ENCODE data around the gene PRLR.
"Not testable (repeated sequence)": the region's sequence is repeated elsewhere in the genome, so short reads cannot be mapped to it uniquely, and the experiment has no call there.

Gene PRLR

DNA sequence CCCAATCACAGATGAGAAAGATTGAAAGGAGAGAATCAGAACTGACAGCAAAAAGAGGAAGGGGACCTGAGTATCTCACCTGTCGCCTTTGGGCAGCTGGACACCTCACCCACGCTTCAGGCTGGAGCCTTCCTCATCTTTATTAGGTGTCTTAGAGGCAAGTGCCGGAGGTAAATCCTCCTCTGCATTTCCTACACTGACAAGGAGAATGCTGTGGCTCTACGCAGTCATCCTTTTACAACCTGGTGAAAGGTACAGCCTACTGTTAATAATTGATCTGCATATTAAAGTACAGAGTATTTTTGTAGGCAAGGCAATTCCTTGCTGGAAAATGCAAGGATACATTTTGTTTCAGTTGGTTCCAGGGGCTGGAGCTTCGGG is 34.8 kb downstream of the PRLR start:
- no peak for DNase-seq (ENCODE audit: low read depth)

- no peak for DNase-seq (ENCODE audit: low read depth)
Measured at GRCh38 chr5:35194635-35195471, 35.4 kb downstream of the PRLR start.

- no peak for DNase-seq (ENCODE audit: low read depth)
Measured at GRCh38 chr5:35192506-35192905, 37.8 kb downstream of the PRLR start.

DNA sequence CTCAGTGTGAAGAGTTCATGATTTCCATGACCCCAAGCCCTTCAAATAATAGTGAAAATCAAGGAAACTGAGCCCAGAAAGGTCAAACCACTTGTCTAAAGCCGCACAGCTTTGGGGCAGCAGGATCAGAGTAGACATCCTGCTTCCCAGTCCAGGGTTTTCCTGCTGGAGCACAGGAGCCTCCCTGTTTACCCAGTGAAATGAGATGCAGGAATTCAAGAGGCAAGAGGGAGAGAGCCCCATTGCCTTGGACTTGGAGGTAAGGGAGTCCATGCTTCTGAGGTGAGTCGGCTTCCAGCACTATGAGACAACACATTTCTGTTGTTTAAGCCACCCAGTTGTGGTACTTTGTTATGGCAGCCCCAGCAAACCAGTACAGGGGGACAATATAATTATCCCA is 40.5 kb downstream of the PRLR start:
- DNase-seq (ENCODE audit: low read depth), result not testable (repeated sequence)

DNA sequence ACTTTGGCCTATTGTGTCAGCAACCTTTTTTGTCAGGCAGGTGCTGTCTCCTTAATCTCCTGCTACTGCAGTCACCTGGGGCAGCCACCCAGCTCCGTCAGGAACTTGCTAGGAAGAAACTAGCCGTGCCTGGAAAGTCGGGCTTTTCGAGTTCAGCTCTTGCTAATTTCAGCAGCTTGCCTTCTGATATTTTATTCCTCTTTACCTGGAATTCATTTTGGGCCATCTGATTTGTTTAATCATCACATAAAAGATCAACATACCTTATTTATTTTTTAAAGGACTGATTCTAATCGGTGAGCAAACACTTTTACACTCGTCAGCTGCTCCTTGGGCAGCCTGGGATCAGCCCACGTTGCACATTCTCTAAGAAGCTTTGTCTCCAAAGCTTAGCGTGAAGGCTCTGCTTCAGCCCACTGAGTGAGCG is 42.2 kb downstream of the PRLR start:
- no peak for DNase-seq (ENCODE audit: low read depth)

DNA sequence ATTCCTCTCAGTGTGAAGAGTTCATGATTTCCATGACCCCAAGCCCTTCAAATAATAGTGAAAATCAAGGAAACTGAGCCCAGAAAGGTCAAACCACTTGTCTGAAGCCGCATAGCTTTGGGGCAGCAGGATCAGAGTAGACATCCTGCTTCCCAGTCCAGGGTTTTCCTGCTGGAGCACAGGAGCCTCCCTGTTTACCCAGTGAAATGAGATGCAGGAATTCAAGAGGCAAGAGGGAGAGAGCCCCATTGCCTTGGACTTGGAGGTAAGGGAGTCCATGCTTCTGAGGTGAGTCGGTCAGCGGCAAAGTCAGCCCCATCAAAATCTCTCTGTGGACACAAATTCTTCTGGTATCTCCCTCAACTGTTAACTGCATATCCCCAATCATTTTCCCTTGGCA is 42.7 kb downstream of the PRLR start:
- not testable (repeated sequence) for DNase-seq (ENCODE audit: low read depth)

DNA sequence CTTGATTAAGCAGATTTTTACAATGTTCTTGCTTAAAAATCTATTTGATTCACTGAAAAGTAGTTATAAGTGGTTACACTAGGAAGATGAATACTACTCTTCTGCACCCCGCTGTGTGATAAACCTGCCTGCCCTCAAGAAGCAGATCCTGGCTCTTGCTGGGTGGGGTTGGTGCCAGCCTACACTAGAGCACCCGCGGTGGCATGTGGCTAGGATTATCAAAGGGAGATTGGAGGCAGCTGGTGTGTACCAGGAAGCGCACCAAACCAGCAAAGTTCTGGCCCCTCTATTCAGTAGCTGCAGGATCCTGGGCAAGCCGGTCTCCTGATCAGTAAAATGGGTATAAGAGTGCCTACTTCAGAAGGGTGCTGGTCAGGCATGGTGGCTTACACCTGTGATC is 43.5 kb downstream of the PRLR start:
- no peak for DNase-seq (ENCODE audit: low read depth)

DNA sequence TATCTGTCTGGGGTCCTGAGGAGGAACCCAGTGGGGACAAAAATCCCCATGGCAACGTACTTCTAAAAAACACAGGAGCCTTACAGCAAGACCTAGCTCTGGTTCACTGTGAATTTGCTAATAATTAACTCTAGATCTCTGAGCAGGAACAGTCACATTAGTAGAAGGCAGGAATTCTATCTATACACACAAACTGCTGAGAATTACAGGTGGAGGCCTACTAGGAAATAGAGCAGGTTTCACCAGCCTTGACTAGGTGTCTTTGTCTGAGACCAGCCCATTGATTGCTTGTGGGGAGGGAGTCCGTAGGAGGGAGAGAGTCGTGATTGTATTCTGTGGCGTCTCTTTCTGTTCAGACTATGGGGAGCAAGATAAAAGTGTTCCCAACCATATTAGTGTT is 44.8 kb downstream of the PRLR start:
- DNase-seq (ENCODE audit: low read depth), result no peak

DNA sequence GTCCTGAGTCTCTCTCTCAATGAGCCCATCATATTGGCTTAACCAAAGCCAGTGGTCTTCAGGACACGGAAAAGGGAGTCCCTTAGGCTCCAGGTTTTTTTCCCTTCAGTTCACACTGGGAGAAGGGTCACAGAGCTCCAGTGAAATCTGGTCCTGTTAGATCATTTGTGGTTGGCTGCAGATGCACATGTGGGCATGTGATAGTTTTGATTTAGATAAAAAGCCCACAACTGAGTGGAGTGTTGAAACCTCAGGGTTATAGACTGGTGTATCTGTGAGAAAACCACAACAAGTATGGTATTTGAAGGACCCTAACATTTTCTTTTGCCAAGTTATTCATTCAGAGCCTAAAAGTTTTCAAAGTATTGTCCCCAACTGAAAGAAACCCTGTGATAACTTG is 46.7 kb downstream of the PRLR start:
- DNase-seq (ENCODE audit: low read depth), result no peak

GRCh38 chr5:35182910-35183535 is 47.3 kb downstream of the PRLR start:
- no peak for DNase-seq (ENCODE audit: low read depth)

- DNase-seq (ENCODE audit: low read depth), result no peak
Measured at GRCh38 chr5:35182486-35182885, 47.8 kb downstream of the PRLR start.

- DNase-seq (ENCODE audit: low read depth), result no peak
Measured at GRCh38 chr5:35180046-35180445, 50.2 kb downstream of the PRLR start.

- DNase-seq (ENCODE audit: low read depth), result no peak
Measured at GRCh38 chr5:35177783-35178182, 52.5 kb downstream of the PRLR start.

GRCh38 chr5:35172533-35172932 is 57.8 kb downstream of the PRLR start:
- no peak for DNase-seq (ENCODE audit: low read depth)

GRCh38 chr5:35171991-35172390 is 58.3 kb downstream of the PRLR start:
- no peak for DNase-seq (ENCODE audit: low read depth)

DNA sequence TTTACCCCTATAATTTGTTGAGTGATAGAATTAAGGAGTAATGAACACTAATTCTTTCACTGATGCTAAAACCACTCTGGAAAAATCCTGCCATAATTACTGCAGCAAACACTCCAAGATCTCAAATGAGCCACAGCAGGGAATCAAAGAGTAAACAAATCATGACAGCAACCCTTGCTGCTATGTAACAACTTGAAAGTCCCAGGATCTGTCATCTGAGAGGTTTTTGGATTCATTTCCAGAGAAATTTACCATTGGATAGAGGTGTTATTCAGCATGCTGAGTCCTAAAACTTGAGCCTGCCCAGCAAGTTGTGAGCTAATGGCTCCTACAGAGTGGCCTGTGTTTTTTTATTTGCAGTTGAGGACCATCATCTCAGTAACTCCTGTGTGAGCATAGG is 59.2 kb downstream of the PRLR start:
- no peak for DNase-seq (ENCODE audit: low read depth)

DNA sequence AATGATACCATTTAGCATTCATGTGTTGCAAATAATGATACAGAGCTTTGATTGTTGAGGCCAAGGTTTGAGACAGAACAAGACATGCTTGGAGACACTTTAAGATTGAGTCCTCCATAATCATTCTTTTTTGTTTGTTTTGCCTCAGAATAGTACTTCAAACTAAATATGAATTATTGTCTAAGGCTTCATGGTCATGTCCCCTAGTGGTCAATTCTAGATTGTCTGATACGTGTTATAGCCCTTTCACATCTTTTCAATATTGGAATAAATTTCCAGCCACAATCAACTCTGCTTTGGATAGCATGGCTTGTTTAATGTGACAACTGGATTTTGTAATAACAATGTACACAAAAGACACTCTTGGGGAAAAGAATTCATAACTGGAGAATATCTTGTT is 64.2 kb downstream of the PRLR start:
- DNase-seq (ENCODE audit: low read depth), result no peak

DNA sequence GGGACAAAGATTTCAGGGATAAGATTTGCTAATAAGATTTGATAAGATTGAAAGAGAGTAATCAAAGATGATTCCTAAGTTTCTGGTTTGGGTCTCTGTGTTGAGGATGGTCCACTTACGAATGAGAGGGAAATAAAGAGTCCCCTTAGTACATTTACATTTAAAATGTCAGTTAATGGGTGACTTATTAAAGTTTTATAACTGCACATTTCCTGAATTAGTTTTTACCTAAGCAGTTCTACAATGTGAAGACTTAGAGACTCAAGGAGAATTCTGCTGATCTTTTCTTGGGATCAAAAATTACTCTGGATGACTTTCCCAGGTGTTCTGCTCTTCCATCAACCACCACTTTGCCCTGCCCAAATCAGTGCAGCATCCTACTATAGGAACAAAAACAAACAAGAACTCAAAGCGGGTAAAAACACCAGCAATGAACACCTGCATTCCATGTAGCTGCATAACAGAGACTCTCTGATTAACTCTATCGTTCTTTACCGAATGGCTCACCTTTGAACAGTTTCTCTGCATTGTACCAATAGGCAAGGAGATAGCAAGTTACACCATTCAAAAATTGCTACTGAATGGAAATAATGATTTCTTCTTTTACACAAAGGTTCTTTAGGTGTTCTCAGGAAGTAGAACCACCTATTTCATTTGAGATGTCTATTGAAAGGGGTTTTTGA is 65.3 kb downstream of the PRLR start:
- DNase-seq (ENCODE audit: low read depth), result no peak

- no peak for DNase-seq (ENCODE audit: low read depth)
Measured at GRCh38 chr5:35163710-35164033, 66.6 kb downstream of the PRLR start.

GRCh38 chr5:35162848-35163709 is 67.2 kb downstream of the PRLR start:
- DNase-seq (ENCODE audit: low read depth), result no peak

DNA sequence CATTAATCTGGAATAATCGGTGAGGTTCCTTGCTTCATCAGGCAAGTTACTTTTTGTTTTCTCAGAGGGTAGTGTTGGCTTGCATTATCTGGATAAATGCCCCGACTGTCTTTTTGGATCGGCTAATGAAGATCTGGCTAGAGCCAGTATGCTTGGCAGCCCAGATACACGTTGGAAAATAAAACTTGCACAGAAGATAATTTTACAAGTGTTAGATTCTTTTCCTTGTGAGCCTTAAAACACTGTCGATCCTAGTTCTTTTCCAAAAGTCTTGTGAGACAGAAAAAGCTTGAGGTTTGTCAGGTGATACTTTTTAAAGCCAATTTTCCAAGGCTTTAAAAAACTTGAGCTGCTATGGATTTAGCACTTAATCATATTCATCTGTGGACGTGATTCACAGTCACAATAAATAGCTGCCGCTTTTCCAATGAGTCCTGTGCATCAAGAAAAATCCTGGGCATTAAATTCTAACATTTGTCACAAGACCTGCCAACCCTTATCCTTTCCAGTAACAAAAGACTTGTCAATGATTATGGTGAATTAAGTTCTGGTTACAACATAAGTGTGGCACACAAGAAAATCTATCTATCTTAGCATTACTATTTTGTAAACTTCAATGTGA is 68.5 kb downstream of the PRLR start:
- DNase-seq (ENCODE audit: low read depth), result no peak

Measured in T follicular helper cell (primary cell).